ENCODE measurements around the gene GABBR2.

Gene GABBR2

DNA sequence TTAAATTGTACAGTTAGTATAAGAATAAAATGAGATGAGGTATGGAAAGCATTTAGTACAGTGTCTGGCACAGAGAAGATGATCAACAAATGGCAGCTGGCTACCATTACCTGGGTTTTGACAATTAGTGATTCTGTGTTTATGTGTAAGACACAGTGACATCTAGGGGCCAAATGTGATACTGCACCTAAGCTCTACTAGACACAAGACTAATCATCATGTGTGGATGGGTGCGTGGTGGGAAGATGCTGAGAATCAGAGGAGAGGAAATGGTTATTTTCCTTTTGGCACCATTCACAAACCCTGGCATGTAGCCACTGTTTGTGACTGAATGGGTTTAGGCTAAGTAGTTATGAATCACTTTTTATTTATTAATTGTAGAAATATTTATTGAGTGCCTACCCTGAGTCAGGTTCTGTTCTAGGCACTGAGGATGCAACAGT is 343.5 kb downstream of the GABBR2 start:
- DNase-seq = no peak

DNA sequence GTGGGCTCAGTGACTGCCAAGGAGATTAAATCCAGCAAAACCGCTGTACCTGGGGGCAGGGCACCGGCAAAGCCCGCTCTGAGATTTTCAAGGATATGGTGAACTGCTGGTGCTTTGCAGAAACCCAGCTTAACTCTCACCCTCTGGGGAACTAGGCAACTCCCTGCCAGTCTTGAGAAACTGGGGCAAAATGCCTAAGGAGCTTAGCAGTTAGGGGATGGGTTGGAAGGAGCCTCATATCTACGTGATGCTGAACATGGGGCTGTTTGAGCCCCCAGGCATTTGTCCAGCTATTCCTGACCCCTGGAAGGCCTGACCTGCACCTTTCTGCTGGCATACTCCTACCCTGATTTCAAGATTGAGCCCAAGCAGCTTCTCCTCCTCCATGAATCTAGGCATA is 344.6 kb downstream of the GABBR2 start:
- no peak for DNase-seq

DNA sequence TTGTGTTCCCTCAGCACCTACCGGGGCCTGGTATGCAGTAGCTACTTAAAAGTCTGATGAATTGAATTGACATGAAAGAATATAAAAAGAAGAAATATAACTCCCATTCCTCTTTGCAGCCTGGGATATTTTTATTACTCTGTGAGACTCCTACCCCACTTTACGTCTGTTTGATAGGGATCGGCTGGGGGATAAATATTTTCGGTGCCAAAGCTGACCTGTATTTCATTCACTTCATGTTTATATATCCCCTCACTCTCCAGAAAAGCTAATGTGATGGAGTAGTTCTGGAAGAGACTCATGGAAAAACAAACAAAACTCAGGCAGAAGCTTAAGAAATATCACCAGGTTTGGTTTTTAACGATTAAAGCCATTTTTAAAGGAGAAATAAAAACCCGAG is 345.1 kb downstream of the GABBR2 start:
- DNase-seq = no peak

DNA sequence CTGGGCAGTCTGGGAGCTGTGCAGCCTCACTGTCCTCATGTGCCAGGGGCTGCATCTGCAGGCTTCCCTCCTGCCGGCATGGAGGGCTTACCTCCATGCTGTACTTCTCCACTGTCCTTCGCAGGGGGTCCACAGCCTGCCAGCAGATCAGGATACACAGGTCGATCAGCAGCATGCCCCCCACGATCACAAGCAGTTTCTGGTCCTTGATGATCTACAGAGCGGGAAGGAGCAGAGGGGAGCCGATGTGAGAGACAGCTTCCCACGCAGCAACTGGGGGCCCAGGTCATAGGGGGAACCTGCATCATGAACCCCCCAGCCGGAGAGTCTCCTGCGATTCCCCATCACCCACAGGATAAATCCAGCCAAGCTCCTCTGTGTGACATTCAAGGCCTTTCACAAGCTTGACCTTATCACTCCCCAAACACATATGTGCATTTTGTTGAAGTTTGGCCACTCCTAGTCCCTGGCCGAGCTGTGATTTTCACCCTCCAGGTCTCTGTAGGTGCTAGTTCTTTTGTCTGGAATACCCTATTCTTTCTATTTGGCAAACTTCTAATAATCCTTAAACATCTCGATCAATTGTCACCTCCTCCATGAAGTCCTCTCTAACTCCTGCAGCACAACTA is 346.0 kb downstream of the GABBR2 start:
- no peak for DNase-seq

DNA sequence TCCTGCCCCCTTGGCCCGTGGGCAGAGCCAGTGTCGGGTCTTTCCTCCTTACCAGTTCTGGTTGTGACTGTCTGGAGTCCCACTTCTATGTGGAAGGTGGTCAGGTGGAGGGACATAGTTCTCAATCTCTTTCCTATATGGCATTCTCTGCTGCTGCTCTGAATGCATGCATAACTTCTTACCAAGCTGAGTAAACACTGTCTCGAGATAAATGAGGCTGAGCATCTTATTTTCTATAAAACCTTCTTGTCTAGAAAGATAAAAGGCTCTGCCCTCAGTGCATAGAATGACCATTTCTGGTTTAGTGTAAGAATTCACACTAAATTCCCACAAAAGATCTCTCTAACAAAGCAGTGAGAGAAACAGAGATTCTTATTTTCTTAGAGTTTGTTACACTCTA is 347.1 kb downstream of the GABBR2 start:
- no peak for DNase-seq

DNA sequence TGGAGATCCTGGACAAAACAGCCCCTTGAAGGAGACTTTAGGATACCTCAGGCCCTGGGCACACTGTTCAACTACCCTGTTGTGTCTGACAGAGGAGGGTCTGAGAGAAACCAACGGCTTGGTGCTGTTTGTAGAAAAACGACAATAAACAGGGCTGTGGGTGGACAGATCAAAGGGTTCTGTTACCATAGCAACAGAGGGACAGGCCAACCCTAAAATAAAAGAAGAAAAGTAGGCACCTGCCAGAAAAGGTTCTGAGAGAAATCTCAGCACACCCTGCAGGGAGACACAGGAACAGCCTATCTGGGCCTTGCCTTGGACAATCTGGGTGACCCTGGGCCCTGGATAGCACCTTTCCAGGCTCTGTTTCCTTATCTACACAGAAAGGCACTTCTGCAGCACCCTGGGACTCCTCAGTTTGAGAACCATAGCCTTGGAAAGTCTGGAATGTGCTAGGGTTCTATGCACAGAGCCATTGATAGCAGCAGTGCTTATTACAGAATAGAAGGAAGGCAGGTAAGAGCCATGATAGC is 348.5 kb downstream of the GABBR2 start:
- no peak for DNase-seq

DNA sequence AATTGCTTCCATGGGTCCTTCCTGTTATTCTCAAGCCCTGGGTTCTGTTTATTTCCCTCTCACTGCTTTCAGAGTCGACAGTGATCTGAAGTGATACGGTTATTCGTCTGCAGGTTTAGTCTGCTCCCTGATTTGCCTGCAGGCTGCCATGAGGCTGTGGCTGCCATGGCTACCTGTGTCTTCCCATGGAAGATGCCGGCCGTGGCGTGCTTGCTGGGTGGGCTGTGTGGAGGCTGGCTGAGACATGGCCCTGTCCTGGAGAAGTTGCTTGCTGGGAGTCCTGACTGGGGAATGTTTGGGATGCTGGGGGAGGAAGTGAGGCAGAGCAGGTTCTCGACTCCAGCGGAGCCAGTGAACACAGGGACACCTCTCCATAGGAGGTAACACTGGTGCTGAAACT is 349.2 kb downstream of the GABBR2 start:
- no peak for DNase-seq

DNA sequence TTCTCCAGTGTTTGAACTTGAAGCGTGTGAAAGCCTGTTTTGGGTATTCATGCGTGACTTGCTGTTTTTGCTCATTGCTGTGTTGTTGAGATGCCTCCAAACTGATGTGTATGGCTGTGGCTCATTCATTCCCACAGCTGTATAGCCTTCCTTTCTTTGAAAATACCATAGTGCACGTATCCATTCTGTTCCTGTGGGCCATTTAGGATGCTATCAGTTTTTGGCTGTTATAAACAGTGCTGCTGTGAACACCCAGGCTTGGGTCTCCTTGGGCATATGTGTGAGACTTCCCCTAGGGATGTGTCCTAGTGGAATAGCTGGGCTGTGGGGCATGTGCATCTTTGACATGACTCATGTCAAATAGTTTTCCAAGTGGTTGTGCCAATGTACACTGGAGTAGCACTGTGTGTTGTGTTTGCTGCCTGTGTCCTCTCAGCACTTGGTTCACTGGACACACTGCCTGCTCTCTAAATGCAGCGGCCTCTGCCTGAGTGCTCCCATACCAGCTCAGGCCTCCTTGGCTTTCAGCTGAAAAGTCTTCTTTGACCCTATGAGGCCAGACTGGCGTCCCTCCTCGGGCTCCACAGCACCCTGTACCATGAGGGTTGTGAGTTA is 350.7 kb downstream of the GABBR2 start:
- DNase-seq = no peak

DNA sequence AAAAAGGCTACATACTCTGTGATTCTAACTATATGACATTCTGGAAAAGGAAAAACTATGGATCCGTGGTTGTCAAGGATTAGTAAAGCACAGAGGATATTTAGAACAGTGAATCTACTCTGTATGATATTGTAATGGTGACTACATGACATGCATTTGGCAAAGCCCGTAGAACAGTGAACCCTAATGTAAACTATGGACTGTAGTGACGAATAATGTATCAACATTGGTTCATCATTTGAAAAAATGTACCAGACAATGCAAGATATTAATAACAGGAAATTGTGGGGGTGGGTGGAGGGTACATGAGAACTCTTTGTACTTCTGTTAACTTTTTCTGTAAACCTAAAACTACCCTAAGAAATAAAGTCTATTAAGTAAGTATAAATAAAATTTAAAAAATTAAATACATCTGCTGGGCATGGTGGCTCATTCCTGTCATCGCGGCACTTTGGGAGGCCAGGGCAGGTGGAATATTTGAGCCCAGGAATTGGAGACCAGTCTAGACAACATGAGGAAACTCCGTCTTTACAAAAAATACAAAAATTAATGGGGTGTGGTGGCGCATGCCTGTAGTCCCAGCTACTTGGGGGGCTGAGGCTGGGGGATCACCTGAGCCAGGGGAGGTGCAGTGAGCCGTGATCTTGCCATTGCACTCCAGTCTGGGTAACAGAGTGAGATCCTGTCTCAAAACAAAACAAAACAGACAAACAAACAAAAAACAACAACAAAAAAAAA is 351.6 kb downstream of the GABBR2 start:
- no peak for DNase-seq

DNA sequence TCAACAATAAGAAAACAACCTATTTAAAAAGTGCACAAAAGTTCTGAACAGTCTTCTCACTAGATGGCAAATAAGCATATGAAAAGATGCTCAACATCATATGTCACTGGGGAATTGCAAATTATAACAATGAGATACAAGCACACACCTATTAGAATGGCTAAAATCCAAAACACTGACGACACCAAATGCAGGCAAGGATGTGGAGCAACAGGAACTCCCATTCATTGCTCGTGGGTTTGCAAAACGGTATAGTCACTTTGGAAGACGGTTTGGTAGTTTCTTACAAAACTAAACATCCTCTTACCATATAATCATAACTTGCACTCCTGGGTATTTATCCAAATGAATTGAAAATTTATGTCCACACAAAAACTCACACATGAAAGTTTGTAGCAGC is 352.4 kb downstream of the GABBR2 start:
- no peak for DNase-seq

DNA sequence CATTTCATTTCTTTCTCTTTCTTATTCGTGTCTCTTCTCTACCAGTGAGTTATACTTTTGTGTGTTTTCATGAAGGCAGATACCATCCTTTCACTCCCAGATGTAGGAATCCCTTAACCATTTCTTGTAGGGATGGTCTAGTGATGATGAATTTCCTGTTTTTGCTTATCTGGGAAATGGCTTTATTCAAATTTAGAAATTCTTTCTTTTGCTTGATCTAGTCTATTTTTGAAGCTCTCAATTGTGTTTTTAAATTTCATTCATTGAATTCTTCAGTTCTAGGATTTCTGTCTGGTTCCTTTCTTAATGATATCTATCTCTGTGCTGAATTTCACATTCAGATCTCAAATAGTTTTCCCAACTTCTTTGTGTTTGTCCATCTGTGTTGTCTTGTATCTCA is 357.4 kb downstream of the GABBR2 start:
- DNase-seq = no peak

DNA sequence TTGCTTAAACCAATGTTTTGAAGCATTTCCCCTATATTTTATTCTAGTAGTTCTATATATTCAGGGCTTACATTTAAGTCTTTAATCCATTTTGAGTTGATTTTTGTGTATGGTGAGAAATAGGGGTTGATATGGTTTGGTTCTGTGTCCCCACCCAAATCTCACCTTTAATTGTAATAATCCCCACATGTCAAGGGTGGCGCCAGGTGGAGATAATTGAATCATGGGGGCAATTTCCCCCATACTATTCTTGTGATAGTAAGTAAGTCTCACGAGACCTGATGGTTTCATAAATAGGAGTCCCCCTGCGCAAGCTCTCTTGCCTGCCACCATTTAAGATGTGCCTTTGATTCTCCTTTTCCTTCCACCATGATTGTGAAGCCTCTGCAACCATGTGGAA is 361.1 kb downstream of the GABBR2 start:
- DNase-seq = no peak

DNA sequence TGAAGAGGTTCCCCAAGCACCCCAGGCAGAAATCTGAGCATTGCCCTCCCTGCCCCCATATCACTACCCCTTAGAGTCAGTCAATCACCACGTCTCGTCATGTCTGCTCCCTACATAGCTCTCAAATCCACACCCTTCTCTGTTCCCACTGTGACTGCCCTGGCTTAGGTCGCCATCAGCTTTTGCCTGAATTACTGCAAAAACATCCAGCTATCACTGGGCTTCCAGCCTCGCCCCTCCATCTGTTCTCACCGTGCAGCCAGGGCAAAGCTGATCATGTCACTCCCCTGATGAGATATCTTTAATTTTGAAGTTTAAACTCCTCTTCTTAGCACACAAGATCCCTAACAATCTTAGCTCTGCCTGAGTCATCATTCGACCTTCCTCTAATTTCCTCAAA is 363.7 kb downstream of the GABBR2 start:
- no peak for DNase-seq

DNA sequence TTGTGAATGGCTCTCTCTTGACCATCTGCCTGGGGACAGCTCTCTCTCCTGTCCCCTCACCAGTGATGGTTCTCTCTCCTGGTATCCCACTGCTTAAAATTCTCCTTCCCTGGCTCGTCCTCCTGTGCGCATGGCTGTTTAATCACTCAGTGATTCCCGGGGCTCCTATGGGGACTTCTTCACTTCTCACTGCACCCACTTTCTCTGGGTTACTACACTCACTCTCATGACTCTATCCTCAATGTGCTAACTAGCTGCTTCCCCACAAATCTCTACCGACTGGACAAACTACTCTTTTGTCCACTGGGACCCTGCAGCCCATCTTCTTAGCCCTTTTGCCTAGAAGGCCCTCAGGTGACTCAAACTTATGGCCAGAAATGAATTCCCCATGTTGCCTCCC is 364.2 kb downstream of the GABBR2 start:
- DNase-seq = no peak

DNA sequence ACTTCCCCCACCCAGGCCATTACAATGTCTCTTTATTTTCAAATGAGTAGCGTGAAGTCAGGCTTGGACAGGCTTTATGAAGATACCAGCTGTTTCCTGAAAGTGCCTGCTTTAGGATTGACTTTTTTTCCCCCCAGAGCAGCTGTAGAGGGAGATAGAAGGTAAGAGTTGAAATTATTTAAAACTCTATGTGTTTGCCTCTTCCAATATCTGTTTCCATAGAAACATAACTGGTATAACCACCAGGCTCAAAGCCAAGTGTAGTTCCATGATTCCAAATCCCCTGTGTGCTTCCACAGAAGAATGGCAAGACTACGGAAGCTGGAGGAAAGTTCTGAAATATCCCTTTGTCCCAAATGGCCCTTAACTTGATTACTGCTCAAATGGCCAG is 365.9 kb downstream of the GABBR2 start:
- DNase-seq = no peak

DNA sequence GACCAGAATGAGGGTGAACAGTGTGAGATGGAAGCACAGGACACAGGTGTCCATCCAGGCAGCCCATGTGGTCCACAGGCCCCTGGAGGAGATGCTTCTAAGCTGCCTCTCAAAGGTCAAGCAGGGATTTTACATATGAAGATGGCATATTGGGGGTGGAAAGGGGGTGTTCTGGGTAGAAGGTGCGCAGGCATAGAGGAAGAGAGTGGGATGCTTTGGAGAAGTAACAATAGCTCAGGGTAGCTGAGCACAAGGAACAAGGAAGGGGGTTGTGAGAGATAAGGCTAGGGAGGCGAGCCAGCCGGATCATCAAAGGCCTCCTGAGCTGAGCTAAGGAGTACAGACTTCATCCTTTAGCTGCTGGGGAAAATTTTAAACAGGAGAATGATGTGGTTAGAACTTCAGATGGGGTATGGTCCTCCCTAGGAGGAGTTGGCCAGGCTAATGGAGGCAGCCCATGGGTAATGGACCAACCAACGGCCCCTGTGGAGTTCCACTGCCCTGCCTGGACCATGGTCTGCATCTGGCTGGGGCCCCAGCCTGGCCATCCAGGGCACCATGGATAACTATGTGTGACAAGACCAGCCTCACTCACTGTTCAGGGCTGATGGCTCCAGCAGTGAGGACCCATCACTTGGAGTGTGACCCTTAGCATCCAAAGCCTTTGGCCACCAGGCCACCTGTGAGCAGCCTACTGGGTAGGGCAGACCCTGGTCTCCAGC is 366.5 kb downstream of the GABBR2 start:
- no peak for DNase-seq

DNA sequence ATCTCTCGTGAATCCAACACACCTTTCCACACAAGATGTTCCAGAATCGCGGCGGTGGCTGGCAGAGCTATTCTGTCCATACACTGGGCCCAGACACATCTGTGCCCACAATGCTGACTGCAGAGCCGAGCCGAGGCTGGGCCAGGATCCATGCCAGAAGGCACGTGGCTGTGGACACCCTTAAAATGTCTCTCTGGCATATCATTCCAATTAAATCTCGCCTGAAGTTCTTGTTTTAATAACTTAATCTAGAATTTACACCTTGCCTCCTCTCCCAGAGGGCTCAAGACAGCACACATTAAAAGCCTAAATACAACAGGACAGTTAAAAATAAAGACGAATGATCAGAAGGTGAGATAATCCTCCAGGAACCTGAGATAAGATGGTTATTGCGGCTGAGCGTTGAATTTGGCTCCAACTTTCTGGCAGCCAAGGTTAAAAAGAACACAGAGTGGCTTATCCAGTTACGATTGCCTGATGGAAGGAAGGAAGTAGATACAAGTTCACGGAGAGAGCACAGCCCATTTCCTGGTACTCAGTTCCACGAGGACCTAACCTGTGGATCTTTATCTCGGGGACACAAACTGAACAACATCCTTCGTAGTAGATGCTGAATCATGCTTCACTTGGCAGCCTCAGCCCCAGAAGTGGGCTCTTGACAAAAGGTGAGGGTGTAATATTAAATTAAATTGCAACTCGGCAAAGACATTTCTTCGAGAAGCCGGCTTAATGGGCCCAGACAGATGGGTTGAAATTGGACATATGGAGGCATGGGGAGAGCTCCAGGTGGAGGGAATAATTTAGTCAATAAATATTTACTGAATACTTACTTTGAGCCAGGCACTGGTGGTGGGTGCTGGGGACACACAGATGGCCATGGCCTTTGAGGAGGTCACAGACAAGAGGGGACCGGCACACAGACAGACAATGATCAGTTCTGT is 367.3 kb downstream of the GABBR2 start:
- no peak for DNase-seq

DNA sequence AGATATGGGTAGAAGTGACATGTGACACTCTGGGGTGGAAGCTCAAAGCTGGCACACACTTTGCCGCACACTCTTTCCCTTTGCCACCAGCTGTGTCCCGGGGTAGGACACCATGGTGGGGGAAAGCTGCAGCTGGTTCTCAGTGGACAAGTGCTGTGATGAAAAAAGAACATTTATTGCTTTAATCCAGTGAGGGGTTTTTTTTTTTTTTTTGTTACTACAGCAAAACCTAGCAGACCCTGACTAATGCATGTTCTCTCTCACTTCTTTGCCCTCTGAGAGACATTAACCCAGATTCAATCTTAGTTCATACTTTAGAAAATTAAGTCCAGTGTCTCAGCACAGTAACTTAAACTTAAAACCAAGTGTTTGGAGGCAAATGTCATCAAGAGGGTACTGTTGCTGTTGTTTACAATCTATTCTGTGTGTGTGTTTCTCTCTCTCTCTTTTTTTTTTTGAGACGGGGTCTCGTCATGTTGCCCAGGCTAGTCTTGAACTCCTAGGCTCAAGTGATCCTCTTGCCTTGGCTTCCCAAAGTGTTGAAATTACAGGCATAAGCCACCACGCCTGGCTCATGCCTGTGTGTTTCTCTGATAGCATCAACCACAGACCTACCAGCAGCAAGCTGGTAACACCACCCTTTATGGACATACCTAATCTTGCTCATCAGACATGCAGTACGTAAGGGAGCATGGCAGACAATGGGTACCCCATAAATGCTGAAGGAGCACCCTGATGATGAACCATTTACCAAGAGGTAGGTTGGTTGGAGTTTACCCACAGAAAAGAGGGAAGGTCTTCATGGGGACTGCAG is 368.5 kb downstream of the GABBR2 start:
- DNase-seq = no peak

DNA sequence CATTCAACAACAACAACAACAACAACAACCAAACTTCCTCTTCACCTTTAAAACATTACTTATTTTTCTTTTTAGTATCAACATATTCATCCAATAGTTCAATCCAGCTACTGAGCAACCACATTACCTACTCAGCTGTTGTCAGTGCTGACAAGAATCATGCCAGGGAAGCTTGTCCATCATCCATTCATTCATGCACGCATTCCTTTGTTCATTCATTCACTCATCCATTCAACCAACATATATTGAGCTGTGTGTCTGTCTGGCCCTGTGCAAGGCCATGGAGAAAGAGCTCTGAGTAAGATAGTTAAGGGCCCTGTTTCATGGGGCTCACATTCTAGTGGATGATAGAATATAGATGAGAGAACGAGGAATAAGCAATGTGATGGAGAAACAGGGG is 373.1 kb downstream of the GABBR2 start:
- no peak for DNase-seq

DNA sequence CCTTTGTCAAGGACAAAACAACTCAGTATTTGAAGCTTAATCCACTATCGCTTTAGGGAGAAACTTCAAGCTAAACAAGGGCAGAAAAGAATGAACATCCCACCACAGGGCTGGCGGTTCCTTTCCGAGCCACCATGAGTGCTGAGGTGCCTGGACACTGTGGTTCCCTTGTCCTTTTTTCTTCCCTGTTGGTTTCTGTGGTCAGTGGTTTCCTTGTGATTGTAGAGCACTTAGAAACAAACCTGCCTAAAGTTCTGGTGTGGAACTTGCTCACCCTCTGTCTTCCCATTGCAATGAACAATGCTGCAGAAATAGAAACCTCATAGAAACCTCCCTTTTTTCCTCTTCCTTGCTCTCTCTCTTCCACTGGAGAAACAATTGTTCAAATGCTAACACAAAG is 373.9 kb downstream of the GABBR2 start:
- no peak for DNase-seq
